GM21529 (cell line): ENCODE measurements around the gene GPR15.

ENCODE experiments used
- ATAC-seq: cut with Tn5 transposase; IDR thresholded peaks from one replicate; pipeline ENCODE4 v1.9.1; 2021; ENCODE audit not compliant: unreplicated experiment

Gene GPR15

DNA sequence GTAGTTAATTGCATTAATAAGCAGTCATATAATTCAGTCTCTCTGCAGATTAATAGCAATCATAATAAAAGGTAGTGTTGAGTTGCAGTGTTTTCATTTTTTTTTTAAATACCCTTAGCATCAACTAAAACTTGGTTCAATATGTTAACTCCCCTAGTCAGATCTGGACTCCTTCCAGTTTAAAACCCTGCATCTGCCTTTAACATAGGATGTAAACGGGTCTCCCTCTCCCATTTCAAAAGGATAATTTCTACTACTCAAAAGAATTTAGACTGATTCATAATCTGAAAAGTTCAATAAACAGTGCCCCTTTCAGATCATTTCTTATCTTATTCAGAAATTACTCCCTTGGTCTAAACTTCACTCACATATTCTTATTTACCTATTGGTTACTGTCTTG, 50.3 kb downstream of the GPR15 start:
- ATAC-seq: no peak

DNA sequence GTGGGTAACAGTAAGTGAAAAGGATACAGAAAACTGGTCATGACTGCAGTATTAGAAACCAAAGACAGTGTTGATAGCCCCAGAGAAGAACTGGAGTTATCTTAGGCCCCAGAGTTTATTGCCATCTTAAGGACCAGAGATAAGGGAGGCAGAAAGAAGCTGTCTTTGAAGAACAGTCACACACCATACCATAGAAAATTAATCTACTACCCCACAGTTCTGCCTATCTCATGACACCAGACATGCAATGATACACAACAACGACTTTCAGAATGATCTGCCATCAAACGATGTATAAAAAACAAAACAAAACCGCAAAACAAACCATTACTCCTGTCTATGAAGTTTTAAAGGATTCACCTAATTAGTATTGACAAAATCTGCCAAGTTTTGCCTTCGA, 52.0 kb downstream of the GPR15 start:
- no peak for ATAC-seq
